DND-41 (cell line): ENCODE results near the gene NUDT21.

Experiments
- EZH2 ChIP-seq: IDR thresholded peaks from 3 replicates; pipeline ENCODE4 v1.6.1; 2012; ENCODE audit warnings: borderline replicate concordance, low read depth, mild to moderate bottlenecking, moderate library complexity, low read length, inconsistent platforms; ENCODE audit not compliant: severe bottlenecking
- TF ChIP-seq, protein P1 (sequence below): IDR thresholded peaks from 2 replicates; pipeline ENCODE4 v1.5.1; 2012; ENCODE audit warnings: borderline replicate concordance, low read length, moderate library complexity, mild to moderate bottlenecking; ENCODE audit not compliant: poor library complexity, severe bottlenecking; ENCODE audit errors: extremely low read depth

DNA sequence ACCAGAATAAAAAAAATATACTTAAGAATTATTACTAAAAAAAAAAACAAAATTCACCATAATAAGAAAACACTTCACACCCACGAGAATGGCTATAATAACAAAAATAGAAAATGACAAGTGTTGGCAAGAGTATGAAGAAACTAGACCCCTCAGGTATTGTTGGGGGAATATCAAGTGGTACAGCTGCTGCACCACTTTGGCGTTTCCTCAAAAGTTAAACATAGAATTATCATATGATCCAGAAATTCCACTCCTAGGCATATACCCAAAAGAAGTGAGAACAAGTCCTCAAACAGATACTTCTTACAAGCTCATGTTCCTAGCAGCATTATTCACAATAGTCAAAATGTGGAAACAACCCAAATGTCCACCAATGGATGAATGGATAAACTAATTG, 52.1 kb downstream of the NUDT21 start:
- TF ChIP-seq, protein P1, sequence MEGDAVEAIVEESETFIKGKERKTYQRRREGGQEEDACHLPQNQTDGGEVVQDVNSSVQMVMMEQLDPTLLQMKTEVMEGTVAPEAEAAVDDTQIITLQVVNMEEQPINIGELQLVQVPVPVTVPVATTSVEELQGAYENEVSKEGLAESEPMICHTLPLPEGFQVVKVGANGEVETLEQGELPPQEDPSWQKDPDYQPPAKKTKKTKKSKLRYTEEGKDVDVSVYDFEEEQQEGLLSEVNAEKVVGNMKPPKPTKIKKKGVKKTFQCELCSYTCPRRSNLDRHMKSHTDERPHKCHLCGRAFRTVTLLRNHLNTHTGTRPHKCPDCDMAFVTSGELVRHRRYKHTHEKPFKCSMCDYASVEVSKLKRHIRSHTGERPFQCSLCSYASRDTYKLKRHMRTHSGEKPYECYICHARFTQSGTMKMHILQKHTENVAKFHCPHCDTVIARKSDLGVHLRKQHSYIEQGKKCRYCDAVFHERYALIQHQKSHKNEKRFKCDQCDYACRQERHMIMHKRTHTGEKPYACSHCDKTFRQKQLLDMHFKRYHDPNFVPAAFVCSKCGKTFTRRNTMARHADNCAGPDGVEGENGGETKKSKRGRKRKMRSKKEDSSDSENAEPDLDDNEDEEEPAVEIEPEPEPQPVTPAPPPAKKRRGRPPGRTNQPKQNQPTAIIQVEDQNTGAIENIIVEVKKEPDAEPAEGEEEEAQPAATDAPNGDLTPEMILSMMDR = no peak
- TF ChIP-seq EZH2 = no peak
